MCF 10A (cell line): ENCODE results near the gene MICAL3. TPM values are rescaled to one million over a fixed set of nuclear protein-coding genes. Genes with fewer than 3 reads are reported as not detected.

Experiments used
- BruUV-seq: library from RNA; stranded (reverse); fragments of 400-500 nt; replicated peaks from 2 replicates; lab custom pipeline; 2021; lab: Mats Ljungman, UMichigan
- CTCF ChIA-PET: fragments of 300-600 bp; sonication (Branson Sonifier 250); formaldehyde crosslinking; extraction: SDS; loops from one replicate; lab custom pipeline; 2021; ENCODE audit warnings: antibody characterized with exemption, inconsistent platforms; lab: Yijun Ruan, JAX
- POLR2A ChIA-PET: fragments of 300-600, 350-650 bp; sonication (Branson Sonifier 250); formaldehyde crosslinking; extraction: SDS; loops from one replicate; lab custom pipeline; 2020; ENCODE audit warnings: antibody characterized with exemption, inconsistent platforms; lab: Yijun Ruan, JAX
- DNase-seq: peaks from one replicate; pipeline ENCODE4 v3.0.0-alpha.2; 2018; ENCODE audit not compliant: unreplicated experiment
- H3K27ac Mint-ChIP-seq: one replicate; pipeline ENCODE4 v1.8.0; 2022; ENCODE audit warnings: mild to moderate bottlenecking, low read depth, mixed read lengths; ENCODE audit not compliant: unreplicated experiment
- H3K27me3 Mint-ChIP-seq: one replicate; pipeline ENCODE4 v1.8.0; 2022; ENCODE audit warnings: mixed read lengths; ENCODE audit not compliant: insufficient read depth, unreplicated experiment
- H3K36me3 Mint-ChIP-seq: one replicate; pipeline ENCODE4 v1.8.0; 2022; ENCODE audit warnings: mild to moderate bottlenecking, moderate library complexity, mixed read lengths; ENCODE audit not compliant: insufficient read depth, unreplicated experiment
- H3K4me1 Mint-ChIP-seq: one replicate; pipeline ENCODE4 v1.8.0; 2022; ENCODE audit warnings: mixed read lengths; ENCODE audit not compliant: insufficient read depth, unreplicated experiment
- H3K4me3 Mint-ChIP-seq: one replicate; pipeline ENCODE4 v1.8.0; 2022; ENCODE audit warnings: mild to moderate bottlenecking, moderate library complexity, mixed read lengths; ENCODE audit not compliant: unreplicated experiment
- H3K9me3 Mint-ChIP-seq: one replicate; pipeline ENCODE4 v1.8.0; 2022; ENCODE audit warnings: mixed read lengths; ENCODE audit not compliant: unreplicated experiment
- CTCF ChIP-seq: fragments of 200-600 bp; IDR thresholded peaks from one replicate; pipeline ENCODE4 v1.8.0; 2022; ENCODE audit warnings: antibody characterized with exemption, mild to moderate bottlenecking; ENCODE audit not compliant: unreplicated experiment
- intact Hi-C: fragments of 100-400 bp; cut with micrococcal nuclease; formaldehyde crosslinking; loops from 2 replicates; pipeline ENCODE4 v1.14.1; 2022
- total RNA-seq: library from RNA; stranded (reverse); gene quantifications from 2 replicates; pipeline ENCODE4 v1.2.3, GENCODE V29; 2022

The MICAL3 gene
- total RNA-seq, 1 experiment from 2014 or later = 54.1 TPM

DNA sequence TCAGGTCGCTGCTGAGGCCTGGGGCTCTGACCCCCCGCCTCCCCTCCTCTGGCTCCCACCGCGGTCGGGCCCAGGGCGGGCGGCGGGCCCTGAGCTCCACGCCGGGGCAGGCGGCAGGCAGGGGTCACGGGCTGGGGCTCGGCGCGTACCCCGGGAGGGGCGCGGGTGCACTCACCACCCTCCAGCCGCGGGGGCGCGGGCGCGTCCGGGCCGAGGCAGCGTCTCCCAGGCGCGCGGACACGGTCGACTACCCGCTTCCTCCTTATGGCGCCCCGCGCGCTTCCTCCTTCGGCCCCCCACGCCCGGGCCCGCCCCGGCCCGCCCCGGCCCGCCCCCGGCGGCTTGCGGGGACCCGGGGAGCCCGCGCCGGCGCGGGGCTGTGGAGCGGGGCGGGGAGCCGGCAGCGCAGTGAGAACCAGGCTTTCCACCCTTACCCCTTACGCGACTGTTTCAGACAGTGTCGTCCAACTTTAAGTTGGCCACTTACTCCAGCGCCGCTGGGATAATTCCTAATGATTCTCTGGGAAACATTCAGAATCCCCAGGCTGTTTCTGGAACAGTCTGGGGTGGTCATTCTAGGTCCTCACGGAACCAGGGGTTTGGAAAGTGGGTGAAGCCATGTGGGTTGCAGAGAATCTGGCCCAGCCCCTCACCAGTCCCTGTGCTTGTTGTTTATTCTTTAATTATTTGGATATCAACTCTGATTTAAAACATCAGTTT lies 250.0 kb downstream of the MICAL3 start, which contains the start of gene BID:
Gene BID, minus strand, starts transcription at position 264 of the 720 bp plus-strand sequence. CDS start 24,353 bp downstream, outside the sequence.
- H3K27ac Mint-ChIP-seq = no peak within 1 kb of the TSS
- BruUV-seq = no TSS peak
- no peaks in the 10 kb centered on the region for H3K9me3 Mint-ChIP-seq
- POLR2A ChIA-PET = interaction anchor here (0.6 to 3.3 kb wide), 3 partner anchors 12 to 135 kb away, joined by 3 to 14 read pairs (median 5); partner anchors contain the start of gene BCL2L13
- no peaks in the 10 kb centered on the region for H3K36me3 Mint-ChIP-seq
- H3K4me1 Mint-ChIP-seq = peaks cover 11% of the 10 kb centered on the region
- intact Hi-C loops = no loop called here
- peak within 1 kb of the TSS; percentile 71 for H3K4me3 Mint-ChIP-seq
- no peak for TF ChIP-seq CTCF
- CTCF ChIA-PET = interaction anchor here (0.6 to 1.3 kb wide), 2 partner anchors 10 to 56 kb away, joined by 4 to 8 read pairs; no protein-coding TSS in a partner anchor
- peak; percentile 23 for DNase-seq
- H3K27me3 Mint-ChIP-seq = no peaks in the 10 kb centered on the region

GRCh38 chr22:17773606-17774205 lies 250.7 kb downstream of the MICAL3 start:
- no TSS peak for BruUV-seq
- Mint-ChIP-seq H3K4me1 (peaks cover 11% of the 10 kb centered on the region), H3K27ac (no peak overlapping the region), H3K9me3 (no peaks in the 10 kb centered on the region), H3K4me3 (peak overlapping the region; percentile 71), H3K36me3 (no peaks in the 10 kb centered on the region), H3K27me3 (no peaks in the 10 kb centered on the region)
- CTCF ChIA-PET = interaction anchor here (0.6 to 1.3 kb wide), 4 partner anchors 10 to 215 kb away, joined by 3 to 8 read pairs (median 5); no protein-coding TSS in a partner anchor
- TF ChIP-seq CTCF = no peak
- peak; percentile 47 for DNase-seq
- POLR2A ChIA-PET = interaction anchor here (0.6 to 3.3 kb wide), 3 partner anchors 13 to 135 kb away, joined by 3 to 14 read pairs (median 5); partner anchors contain the start of gene BCL2L13
- intact Hi-C loops = no loop called here

DNA sequence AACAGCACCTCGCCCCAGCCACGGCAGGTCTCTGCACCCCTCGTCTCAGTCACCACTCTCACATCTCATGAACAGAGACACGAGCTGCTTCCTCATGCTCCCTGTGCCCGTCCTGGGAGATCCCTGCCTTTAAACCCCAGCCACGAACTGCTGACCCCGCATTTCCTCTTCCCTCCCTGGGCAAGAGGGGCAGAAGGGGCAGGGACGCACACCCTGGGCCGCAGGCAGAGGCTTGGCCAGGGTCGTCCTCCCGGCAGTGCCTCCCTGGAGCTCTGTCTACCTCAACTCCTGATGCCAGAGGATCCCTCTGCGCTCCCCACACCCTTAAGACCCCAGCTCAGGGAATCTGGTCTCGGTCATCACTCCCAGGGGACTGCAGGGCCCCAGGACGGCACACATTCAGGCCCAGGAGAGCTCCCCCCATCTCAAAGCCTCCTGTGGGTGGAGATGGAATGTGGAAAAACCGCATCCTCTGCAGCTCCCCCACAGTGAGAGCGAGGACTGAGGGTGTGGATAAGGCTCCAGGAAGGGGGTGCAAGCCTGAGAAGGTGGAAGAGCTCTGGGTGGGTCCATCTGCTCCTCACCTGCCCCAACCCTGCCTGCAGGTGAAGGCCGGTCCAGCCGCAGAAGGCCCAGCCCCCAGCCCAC lies 251.3 kb downstream of the MICAL3 start:
- Mint-ChIP-seq H3K9me3 (no peaks in the 10 kb centered on the region), H3K27ac (no peak overlapping the region), H3K4me1 (peaks cover 11% of the 10 kb centered on the region), H3K36me3 (no peaks in the 10 kb centered on the region), H3K27me3 (no peaks in the 10 kb centered on the region), H3K4me3 (peak overlapping the region; percentile 71)
- intact Hi-C loops = no loop called here
- no TSS peak for BruUV-seq
- POLR2A ChIA-PET = interaction anchor here (0.6 to 3.3 kb wide), 2 partner anchors 13 to 24 kb away, joined by 3 to 14 read pairs; no protein-coding TSS in a partner anchor
- TF ChIP-seq CTCF = no peak
- CTCF ChIA-PET = interaction anchor here (0.8 to 1.3 kb wide), 4 partner anchors 29 to 214 kb away, joined by 3 to 6 read pairs (median 4); no protein-coding TSS in a partner anchor
- DNase-seq = peak; percentile 27
